Measurements from ENCODE around the gene HLA-DRB5.

HLA-DRB5 gene

DNA sequence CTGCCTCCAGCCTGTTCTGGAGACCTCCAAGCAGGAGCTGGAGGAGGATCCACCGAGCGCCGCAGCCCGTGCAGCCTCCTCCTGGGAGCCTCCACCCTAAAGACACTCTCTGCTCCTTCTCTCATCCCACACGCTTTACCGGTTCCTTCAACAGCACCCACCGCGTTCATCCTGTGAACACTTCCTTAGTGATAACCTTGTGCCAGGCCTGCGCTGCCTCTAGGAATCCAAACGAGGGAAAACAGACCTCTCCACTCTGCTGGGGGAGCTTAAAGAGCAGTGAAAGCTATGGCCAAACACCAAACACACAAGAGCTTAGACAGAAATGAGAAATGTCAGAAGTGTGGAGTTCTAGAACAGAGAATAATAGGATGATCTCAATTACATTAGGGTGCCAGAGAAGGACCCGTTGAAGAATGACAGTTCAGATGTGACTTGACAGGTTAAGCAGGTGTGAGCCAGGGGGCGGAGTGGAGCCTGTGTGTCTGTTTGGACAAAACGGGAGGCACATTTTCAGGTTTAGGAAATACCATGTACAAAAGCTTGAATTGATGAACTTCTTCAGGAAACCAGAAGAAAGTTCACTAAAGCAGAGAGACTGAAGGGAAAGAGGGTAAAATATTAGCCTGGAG lies 28.5 kb upstream of the HLA-DRB5 start:
- DNase-seq: no peak

DNA sequence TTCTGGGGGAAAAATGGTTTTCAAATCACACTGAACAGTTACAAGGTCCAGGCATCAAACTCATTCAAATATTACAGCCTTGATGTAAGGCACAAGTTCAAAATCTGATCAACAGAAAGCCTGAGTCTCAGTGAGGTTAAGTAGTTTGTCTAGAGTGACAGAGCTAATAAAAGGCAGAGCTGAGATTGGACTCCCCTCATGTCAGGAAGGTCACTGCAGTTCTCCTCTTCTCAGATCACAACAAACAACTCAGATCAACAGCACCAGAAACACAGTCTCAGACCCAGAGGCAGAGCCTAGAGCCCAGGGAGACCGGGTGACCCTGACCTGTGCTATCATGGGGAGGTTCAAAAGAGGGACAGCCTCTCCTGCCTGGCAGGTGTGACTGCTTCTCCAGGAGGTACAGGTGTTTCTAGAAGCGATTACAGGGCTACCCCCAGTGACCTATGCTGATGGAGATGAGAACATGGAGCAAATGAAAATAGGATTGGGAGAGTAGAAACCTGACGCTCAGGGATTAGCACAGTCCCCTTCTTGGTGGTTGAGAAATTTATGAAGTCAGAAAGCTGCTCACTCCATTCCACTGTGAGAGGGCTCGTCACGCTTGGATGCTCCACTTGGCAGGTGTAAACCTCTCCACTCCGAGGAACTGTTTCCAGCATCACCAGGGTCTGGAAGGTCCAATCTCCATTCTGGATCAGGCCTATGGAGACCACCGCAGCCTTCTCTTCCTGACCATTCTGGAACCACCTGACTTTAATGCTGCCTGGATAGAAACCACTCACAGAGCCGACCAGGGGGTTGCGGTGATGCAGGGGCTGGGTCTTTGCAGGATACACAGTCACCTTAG lies 24.3 kb upstream of the HLA-DRB5 start:
- Histone ChIP-seq H3K9me3 (replicated peaks; ENCODE audit: insufficient read depth, low read length) (no peaks in the 10 kb centered on the region), H3K9me2 (replicated peaks; ENCODE audit: insufficient read depth, low read length) (no peaks in the 10 kb centered on the region), H3K36me3 (replicated peaks; ENCODE audit: insufficient read depth, low read length) (no peaks in the 10 kb centered on the region), H3K4me1 (ENCODE audit: low read length) (no peaks in the 10 kb centered on the region), H3K4me2 (ENCODE audit: low read depth, low read length) (no peak overlapping the region), H3K4me3 (ENCODE audit: low read length) (no peak overlapping the region), H3K27me3 (replicated peaks; ENCODE audit: insufficient read depth, low read length) (no peaks in the 10 kb centered on the region), H3K79me2 (ENCODE audit: low read length) (no peaks in the 10 kb centered on the region), H4K20me1 (ENCODE audit: insufficient read depth, low read length) (no peaks in the 10 kb centered on the region), H3K9ac (ENCODE audit: low read length) (no peak overlapping the region), H3F3A (ENCODE audit: insufficient read depth, low read length) (no peaks in the 10 kb centered on the region), H2AFZ (ENCODE audit: low read length) (no peak overlapping the region), H3K27ac (ENCODE audit: low read length) (peak overlapping the region; percentile 26; the same call in 1 of the 2 replicates)
- peak; percentile 50 for DNase-seq
- TF ChIP-seq, protein P1, sequence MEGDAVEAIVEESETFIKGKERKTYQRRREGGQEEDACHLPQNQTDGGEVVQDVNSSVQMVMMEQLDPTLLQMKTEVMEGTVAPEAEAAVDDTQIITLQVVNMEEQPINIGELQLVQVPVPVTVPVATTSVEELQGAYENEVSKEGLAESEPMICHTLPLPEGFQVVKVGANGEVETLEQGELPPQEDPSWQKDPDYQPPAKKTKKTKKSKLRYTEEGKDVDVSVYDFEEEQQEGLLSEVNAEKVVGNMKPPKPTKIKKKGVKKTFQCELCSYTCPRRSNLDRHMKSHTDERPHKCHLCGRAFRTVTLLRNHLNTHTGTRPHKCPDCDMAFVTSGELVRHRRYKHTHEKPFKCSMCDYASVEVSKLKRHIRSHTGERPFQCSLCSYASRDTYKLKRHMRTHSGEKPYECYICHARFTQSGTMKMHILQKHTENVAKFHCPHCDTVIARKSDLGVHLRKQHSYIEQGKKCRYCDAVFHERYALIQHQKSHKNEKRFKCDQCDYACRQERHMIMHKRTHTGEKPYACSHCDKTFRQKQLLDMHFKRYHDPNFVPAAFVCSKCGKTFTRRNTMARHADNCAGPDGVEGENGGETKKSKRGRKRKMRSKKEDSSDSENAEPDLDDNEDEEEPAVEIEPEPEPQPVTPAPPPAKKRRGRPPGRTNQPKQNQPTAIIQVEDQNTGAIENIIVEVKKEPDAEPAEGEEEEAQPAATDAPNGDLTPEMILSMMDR (IDR thresholded peaks at IDR 0.05; ENCODE audit: low read length): no peak
- TF ChIP-seq EZH2 (optimal IDR thresholded peaks at IDR 0.05; ENCODE audit: low read depth, low read length) (no peak), EZH2phosphoT487 (IDR thresholded peaks at IDR 0.05; ENCODE audit: low read length) (no peak)

More for the DNA sequence above, 28.5 kb upstream of the HLA-DRB5 start:
- no peaks in the 10 kb centered on the region for H3K4me1 ChIP-seq (ENCODE audit: low read length)
- no peak overlapping the region for H3K9ac ChIP-seq (ENCODE audit: low read length)
- H3F3A ChIP-seq (ENCODE audit: insufficient read depth, low read length): no peaks in the 10 kb centered on the region
- TF ChIP-seq, protein P1 (IDR thresholded peaks at IDR 0.05; ENCODE audit: low read length): no peak
- no peak for TF ChIP-seq EZH2phosphoT487 (IDR thresholded peaks at IDR 0.05; ENCODE audit: low read length)
- no peak for TF ChIP-seq EZH2 (optimal IDR thresholded peaks at IDR 0.05; ENCODE audit: low read depth, low read length)
- H3K79me2 ChIP-seq (ENCODE audit: low read length): no peaks in the 10 kb centered on the region
- no peaks in the 10 kb centered on the region for H4K20me1 ChIP-seq (ENCODE audit: insufficient read depth, low read length)
- H3K27ac ChIP-seq (ENCODE audit: low read length): no peak overlapping the region
- H3K4me3 ChIP-seq (ENCODE audit: low read length): no peak overlapping the region
- H3K36me3 ChIP-seq (replicated peaks; ENCODE audit: insufficient read depth, low read length): no peaks in the 10 kb centered on the region
- no peaks in the 10 kb centered on the region for H3K27me3 ChIP-seq (replicated peaks; ENCODE audit: insufficient read depth, low read length)
- H2AFZ ChIP-seq (ENCODE audit: low read length): no peak overlapping the region
- no peaks in the 10 kb centered on the region for H3K9me2 ChIP-seq (replicated peaks; ENCODE audit: insufficient read depth, low read length)
- no peak overlapping the region for H3K4me2 ChIP-seq (ENCODE audit: low read depth, low read length)
- no peaks in the 10 kb centered on the region for H3K9me3 ChIP-seq (replicated peaks; ENCODE audit: insufficient read depth, low read length)

DNA sequence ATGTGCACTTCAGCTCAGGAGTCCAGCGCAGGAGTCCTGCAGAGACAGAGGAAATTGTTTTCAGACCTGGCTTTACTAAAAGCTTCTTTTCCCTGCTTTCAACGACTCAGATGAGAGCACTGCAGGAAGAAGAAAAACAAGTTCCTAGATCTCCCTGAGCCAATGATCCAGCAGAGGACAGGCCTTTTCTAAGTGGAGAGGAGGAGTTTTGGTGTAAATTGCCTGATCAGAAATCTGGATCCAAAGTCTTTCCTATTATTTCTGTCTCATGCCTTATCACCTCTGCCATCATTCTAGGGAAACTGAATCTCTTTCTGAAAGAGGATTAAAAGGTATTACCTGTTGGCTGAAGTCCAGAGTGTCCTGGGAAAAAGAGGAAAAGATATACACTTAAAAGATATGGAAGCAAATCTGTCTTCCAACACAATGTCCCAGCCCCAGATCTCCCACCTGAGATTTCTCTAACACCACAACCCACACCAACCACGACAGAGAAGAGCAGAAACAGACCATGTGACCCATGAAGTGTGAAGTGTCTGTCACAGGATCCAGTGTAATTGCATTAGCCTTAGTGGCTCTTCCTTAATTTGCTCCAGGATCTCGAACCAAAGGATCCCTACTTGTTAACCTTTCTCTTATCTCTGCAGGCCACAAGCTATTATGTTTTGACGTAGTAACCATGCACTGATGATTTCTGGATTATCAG lies 23.1 kb upstream of the HLA-DRB5 start:
- Histone ChIP-seq H3K9me2 (replicated peaks; ENCODE audit: insufficient read depth, low read length) (no peaks in the 10 kb centered on the region), H3K36me3 (replicated peaks; ENCODE audit: insufficient read depth, low read length) (no peaks in the 10 kb centered on the region), H3K27ac (ENCODE audit: low read length) (no peak overlapping the region), H3K27me3 (replicated peaks; ENCODE audit: insufficient read depth, low read length) (no peaks in the 10 kb centered on the region), H2AFZ (ENCODE audit: low read length) (no peak overlapping the region), H4K20me1 (ENCODE audit: insufficient read depth, low read length) (no peaks in the 10 kb centered on the region), H3K9ac (ENCODE audit: low read length) (no peak overlapping the region), H3K79me2 (ENCODE audit: low read length) (no peaks in the 10 kb centered on the region), H3K9me3 (replicated peaks; ENCODE audit: insufficient read depth, low read length) (no peaks in the 10 kb centered on the region), H3K4me2 (ENCODE audit: low read depth, low read length) (no peak overlapping the region), H3F3A (ENCODE audit: insufficient read depth, low read length) (no peaks in the 10 kb centered on the region), H3K4me3 (ENCODE audit: low read length) (no peak overlapping the region), H3K4me1 (ENCODE audit: low read length) (no peaks in the 10 kb centered on the region)
- TF ChIP-seq, protein P1 (IDR thresholded peaks at IDR 0.05; ENCODE audit: low read length): no peak
- TF ChIP-seq EZH2 (optimal IDR thresholded peaks at IDR 0.05; ENCODE audit: low read depth, low read length): no peak
- TF ChIP-seq EZH2phosphoT487 (IDR thresholded peaks at IDR 0.05; ENCODE audit: low read length): no peak
- no peak for DNase-seq

Measured in MM.1S (cell line).